Stomach (tissue), 19 donors: Measurements from ENCODE around the gene TYROBP. TPM values are rescaled to one million over a fixed set of nuclear protein-coding genes. Genes with fewer than 3 reads are reported as not detected.
"Not testable (repeated sequence)": the region's sequence is repeated elsewhere in the genome, so short reads cannot be mapped to it uniquely, and the experiment has no call there.

Source experiments
- DNase-seq, 2 donors: peaks; one replicate each; pipeline versions ENCODE4 v3.0.0 to v3.0.0-alpha.2; 2013 to 2019
- H3K27ac ChIP-seq, 5 donors: fragments of 200-600 bp in 4 of 5; sonication (generic) in 4 of 5; one replicate each; pipeline ENCODE4 v1.5.1; 2013 to 2019; ENCODE audit warnings: mild to moderate bottlenecking in 1 of 5, moderate library complexity in 1 of 5
- H3K27me3 ChIP-seq, 3 donors: fragments of 200-600 bp; sonication (generic); one replicate each; pipeline ENCODE4 v1.5.1; 2017 to 2019; ENCODE audit warnings: mixed run types in 1 of 3
- H3K36me3 ChIP-seq, 4 donors: fragments of 200-600 bp; sonication (generic); 1 replicate in 3 of 4; 2 replicates in 1 of 4; pipeline ENCODE4 v1.5.1; 2016 to 2019
- H3K4me1 ChIP-seq, 4 donors: fragments of 200-600 bp; sonication (generic); one replicate each; pipeline ENCODE4 v1.5.1; 2016 to 2019
- H3K4me3 ChIP-seq, 4 donors: fragments of 200-600 bp; sonication (generic) in 3 of 4; one replicate each; pipeline ENCODE4 v1.5.1; 2016 to 2019; ENCODE audit warnings: mild to moderate bottlenecking in 1 of 4
- H3K9me3 ChIP-seq, 4 donors: fragments of 200-600 bp; sonication (generic); one replicate each; pipeline ENCODE4 v1.5.1; 2016 to 2019
- EP300 ChIP-seq: sonication (generic); formaldehyde crosslinking; IDR thresholded peaks from one replicate; pipeline ENCODE4 v1.6.1; 2017; ENCODE audit warnings: antibody characterized with exemption
- POLR2A ChIP-seq, 4 donors: fragments of 450-650 bp; IDR thresholded peaks; one replicate each; pipeline ENCODE4 v1.6.1; 2016; ENCODE audit warnings: antibody characterized with exemption in 4 of 4, control low read depth in 2 of 4, mild to moderate bottlenecking in 1 of 4, moderate library complexity in 1 of 4
- POLR2AphosphoS5 ChIP-seq, 3 donors: sonication (generic); formaldehyde crosslinking; IDR thresholded peaks; one replicate each; pipeline ENCODE4 v1.6.1; 2016; ENCODE audit warnings: antibody characterized with exemption in 3 of 3
- WGBS, 5 donors: extraction: QIAGEN DNeasy Blood & Tissue Kit in 3 of 5; methylation state at CpG; one replicate each; pipeline versions ENCODE4 v1.1.5 to v1.1.7; 2013 to 2018; 5-methylcytosine and 5-hydroxymethylcytosine counted together
- intact Hi-C: fragments of 100-400 bp; cut with DNase I; formaldehyde crosslinking; loops from one replicate; pipeline ENCODE4 v1.15.1; 2023; ENCODE audit warnings: low total_unique reads
- long read RNA-seq, 10 donors: transcript quantifications; one replicate each; lab custom pipeline, GENCODE V29; 2026
- polyA plus RNA-seq, 3 donors: library from polyadenylated mRNA; stranded (reverse); fragments of 200-250 nt; gene quantifications; one replicate each; pipeline ENCODE4 v1.2.3, GENCODE V29; 2013
- total RNA-seq, 5 donors: library from RNA; depleted of rRNA; stranded (reverse); fragments of >200 nt; gene quantifications; one replicate each; pipeline versions ENCODE4 v1.1.0 to v1.2.3, GENCODE V29; 2014 to 2016
- TF ChIP-seq, protein P1 (sequence below), 7 experiments: fragments of 450-650 bp in 4 of 7; fragments of 200-600 bp in 3 of 7; sonication (generic) in 3 of 7; IDR thresholded peaks; one replicate each; pipeline ENCODE4 v1.5.1; 2016 to 2019; ENCODE audit warnings: antibody characterized with exemption in 7 of 7, control low read depth in 2 of 7, mild to moderate bottlenecking in 1 of 7
- donor health status: healthy with polysubstance abuse.
- donor health status: Bipolar disorder and iron deficiency.
- donor health status: healthy.

Gene TYROBP
- total RNA-seq (10 to 100 TPM in 2 of 5 donors, 1 to 10 TPM in 1, not detected in 2; 9.4 to 72.3 (median 14.1) TPM), polyA plus RNA-seq (100 to 1,000 TPM in 1 of 3 donors, 10 to 100 TPM in 2; 38.4 to 106 (median 87.2) TPM)
- long read RNA-seq, donor 1, partial matches to known transcripts: 0 of 2 reads
- long read RNA-seq, donor 1, other reads (novel, unspliced or antisense): 0 of 2 reads
- long read RNA-seq, donor 2, transcript TYROBP-201 (5 exons, 568 nt): major isoform, 7 of 8 reads
- long read RNA-seq, donor 2, partial matches to known transcripts: 0 of 8 reads
- long read RNA-seq, donor 2, other reads (novel, unspliced or antisense): 0 of 8 reads
- long read RNA-seq, donor 3, partial matches to known transcripts: 0 of 4 reads
- long read RNA-seq, donor 3, other reads (novel, unspliced or antisense): 0 of 4 reads
- long read RNA-seq, donor 4, partial matches to known transcripts: 0 of 1 reads
- long read RNA-seq, donor 4, other reads (novel, unspliced or antisense): 0 of 1 reads
- long read RNA-seq, donor 5, transcript TYROBP-201 (5 exons, 568 nt): major isoform, 9 of 15 reads
- long read RNA-seq, donor 5, partial matches to known transcripts: 0 of 15 reads
- long read RNA-seq, donor 5, other reads (novel, unspliced or antisense): 0 of 15 reads
- long read RNA-seq, donor 6, transcript TYROBP-201 (5 exons, 568 nt): major isoform, 10 of 19 reads
- long read RNA-seq, donor 6, partial matches to known transcripts: 0 of 19 reads
- long read RNA-seq, donor 6, other reads (novel, unspliced or antisense): 0 of 19 reads
- long read RNA-seq, donor 7, transcript TYROBP-201 (5 exons, 568 nt): major isoform, 13 of 17 reads
- long read RNA-seq, donor 7, partial matches to known transcripts: 0 of 17 reads
- long read RNA-seq, donor 7, other reads (novel, unspliced or antisense): 0 of 17 reads
- long read RNA-seq, donor 8, partial matches to known transcripts: 0 of 4 reads
- long read RNA-seq, donor 8, other reads (novel, unspliced or antisense): 0 of 4 reads
- long read RNA-seq, donor 9, partial matches to known transcripts: 0 of 8 reads
- long read RNA-seq, donor 9, other reads (novel, unspliced or antisense): 0 of 8 reads
- long read RNA-seq, donor 10, partial matches to known transcripts: 0 of 9 reads
- long read RNA-seq, donor 10, other reads (novel, unspliced or antisense): 0 of 9 reads

DNA sequence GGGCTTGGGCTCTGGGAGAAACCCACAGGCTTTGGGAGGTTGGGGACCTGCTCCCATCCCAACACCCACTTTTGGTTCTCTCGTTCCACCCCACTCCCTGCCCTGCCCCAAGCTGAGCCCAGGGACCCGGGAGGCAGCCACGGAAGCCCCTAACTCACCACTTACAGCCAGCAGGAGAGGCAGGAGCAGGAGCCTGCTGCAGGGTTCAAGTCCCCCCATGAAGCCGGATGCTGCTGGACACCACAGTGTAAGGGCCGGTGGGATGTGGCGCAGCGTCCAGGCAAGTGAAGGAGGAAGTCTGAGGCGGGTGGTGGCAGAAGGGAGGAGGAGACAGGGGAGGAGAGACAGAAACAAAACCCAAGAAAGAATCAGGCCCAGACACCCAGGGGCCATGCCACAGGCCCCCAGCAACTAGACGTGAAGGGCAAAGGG lies at the start of gene TYROBP:
Gene TYROBP, minus strand, starts transcription at position 286 of the 432 bp plus-strand sequence. Its CDS starts 67 bp downstream, at position 219.
- H3K4me1 ChIP-seq: peaks cover 19 to 47% (median 26%) of the 10 kb centered on the region in 4 donors
- H3K9me3 ChIP-seq: no peaks in the 10 kb centered on the region
- WGBS, 5 donors: 64 to 80% (median 69%) methylated on average over 8 to 9 of the region's 9 CpGs
- DNase-seq: no peak
- H3K4me3 ChIP-seq: peak within 1 kb of the TSS; percentile 6 to 43 (median 31)
- no peaks in the 10 kb centered on the region for H3K36me3 ChIP-seq
- peak within 1 kb of the TSS in 4 of 5 donors; percentile 48 to 95 (median 77) for H3K27ac ChIP-seq
- TF ChIP-seq POLR2AphosphoS5 (IDR thresholded peaks at IDR 0.05): no peak
- TF ChIP-seq, protein P1, sequence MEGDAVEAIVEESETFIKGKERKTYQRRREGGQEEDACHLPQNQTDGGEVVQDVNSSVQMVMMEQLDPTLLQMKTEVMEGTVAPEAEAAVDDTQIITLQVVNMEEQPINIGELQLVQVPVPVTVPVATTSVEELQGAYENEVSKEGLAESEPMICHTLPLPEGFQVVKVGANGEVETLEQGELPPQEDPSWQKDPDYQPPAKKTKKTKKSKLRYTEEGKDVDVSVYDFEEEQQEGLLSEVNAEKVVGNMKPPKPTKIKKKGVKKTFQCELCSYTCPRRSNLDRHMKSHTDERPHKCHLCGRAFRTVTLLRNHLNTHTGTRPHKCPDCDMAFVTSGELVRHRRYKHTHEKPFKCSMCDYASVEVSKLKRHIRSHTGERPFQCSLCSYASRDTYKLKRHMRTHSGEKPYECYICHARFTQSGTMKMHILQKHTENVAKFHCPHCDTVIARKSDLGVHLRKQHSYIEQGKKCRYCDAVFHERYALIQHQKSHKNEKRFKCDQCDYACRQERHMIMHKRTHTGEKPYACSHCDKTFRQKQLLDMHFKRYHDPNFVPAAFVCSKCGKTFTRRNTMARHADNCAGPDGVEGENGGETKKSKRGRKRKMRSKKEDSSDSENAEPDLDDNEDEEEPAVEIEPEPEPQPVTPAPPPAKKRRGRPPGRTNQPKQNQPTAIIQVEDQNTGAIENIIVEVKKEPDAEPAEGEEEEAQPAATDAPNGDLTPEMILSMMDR (IDR thresholded peaks at IDR 0.05): no peak
- no peak for TF ChIP-seq EP300
- TF ChIP-seq POLR2A (IDR thresholded peaks at IDR 0.05): no peak
- no peaks in the 10 kb centered on the region for H3K27me3 ChIP-seq
- intact Hi-C loops: no loop called here

DNA sequence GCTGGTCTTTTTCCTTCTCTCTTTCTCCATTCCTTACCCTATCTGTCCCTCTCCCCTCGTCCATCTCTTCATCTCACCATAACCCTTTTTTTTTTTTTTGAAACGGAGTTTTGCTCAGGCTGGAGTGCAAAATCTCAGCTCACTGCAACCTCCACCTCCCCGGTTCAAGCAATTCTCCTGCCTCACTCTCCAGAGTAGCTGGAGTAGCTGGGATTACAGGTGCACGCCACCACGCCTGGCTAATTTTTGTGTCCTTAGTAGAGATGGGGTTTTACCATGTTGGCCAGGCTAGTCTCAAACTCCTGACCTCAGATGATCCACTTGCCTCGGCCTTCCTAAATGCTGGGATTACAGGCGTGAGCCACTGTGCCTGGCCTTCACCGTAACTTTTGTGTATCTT lies 49.3 kb upstream of the TYROBP start:
- H3K27ac ChIP-seq, H3K36me3 ChIP-seq, H3K4me3 ChIP-seq, DNase-seq, intact Hi-C loops, H3K9me3 ChIP-seq: not testable (repeated sequence)
- H3K27me3 ChIP-seq: peaks cover 11 to 69% (median 31%) of the 10 kb centered on the region in 3 donors
- WGBS, 5 donors: 67 to 84% (median 75%) methylated on average over 8 of the region's 8 CpGs
- H3K4me1 ChIP-seq: peaks cover 0 to 13% (median 8%) of the 10 kb centered on the region in 4 donors

DNA sequence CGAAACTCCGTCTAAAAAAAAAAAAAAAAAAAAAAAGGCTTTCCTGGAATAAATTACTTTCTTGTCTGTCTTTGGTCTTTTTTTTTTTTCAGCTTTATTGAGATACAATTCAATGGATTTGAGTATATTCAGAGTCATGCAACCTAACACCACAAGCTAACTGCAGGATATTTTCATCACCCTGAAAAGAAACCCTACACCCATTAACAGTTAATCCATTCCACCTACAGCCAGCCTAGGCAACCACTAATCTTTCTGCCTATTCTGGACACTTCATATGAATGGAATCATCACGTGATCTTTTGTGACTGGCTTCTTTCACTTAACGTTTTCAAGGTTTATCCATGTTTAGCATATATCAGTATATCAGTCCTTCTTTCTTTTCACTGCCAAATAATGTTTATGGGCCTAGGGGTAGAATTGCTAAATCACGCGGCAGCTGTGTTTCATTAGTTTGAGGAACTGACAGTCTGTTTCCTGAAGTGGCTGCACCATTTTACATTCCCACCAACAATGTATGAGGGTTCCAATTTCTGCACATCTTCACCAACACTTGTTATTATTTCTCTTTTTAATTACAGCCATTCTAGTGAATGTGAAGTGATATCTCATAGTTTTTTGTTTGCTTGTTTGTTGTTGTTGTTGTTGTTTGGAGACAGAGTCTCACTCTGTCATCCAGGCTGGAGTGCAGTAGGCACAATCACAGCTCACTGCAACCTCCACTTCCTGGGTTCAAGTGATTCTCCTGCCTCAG lies 48.0 kb upstream of the TYROBP start:
- Histone ChIP-seq H3K36me3 (no peaks in the 10 kb centered on the region), H3K4me1 (peaks cover 0 to 13% (median 8%) of the 10 kb centered on the region in 4 donors), H3K4me3 (no peak overlapping the region), H3K27me3 (peaks cover 11 to 61% (median 31%) of the 10 kb centered on the region in 3 donors), H3K27ac (no peak overlapping the region), H3K9me3 (peaks cover 0 to 7% (median 6%) of the 10 kb centered on the region in 4 donors)
- TF ChIP-seq POLR2AphosphoS5 (IDR thresholded peaks at IDR 0.05) (no peak), POLR2A (IDR thresholded peaks at IDR 0.05) (no peak), EP300 (no peak)
- TF ChIP-seq, protein P1 (IDR thresholded peaks at IDR 0.05): no peak
- intact Hi-C loops: no loop called here
- DNase-seq: no peak
- 57 to 82% (median 74%) methylated on average over 6 of the region's 6 CpGs for WGBS, 5 donors

DNA sequence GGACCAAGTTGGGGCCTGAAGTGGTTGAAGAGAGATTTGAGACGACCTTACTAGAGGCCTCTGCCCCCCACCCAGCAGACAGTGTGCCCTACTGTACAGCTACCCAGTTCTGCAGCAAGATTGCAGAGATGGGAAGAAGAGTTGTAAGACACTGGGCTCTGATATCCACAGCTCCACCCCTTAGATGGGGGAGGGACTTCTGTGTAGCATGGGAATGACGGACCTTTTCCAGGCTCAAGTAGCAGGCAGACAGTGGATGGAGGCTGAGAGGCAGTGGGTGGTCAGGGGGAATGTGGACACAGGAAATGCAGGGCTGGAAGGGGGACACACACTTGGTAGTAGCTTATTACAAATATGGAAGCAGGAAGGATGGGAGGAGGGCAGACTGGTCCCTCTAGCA lies 41.0 kb upstream of the TYROBP start:
- Histone ChIP-seq H3K4me1 (no peaks in the 10 kb centered on the region), H3K36me3 (peaks cover 0 to 15% (median 13%) of the 10 kb centered on the region in 4 donors), H3K27me3 (peaks cover 0 to 5% (median 0%) of the 10 kb centered on the region in 3 donors), H3K9me3 (no peaks in the 10 kb centered on the region), H3K4me3 (no peak overlapping the region), H3K27ac (no peak overlapping the region)
- TF ChIP-seq, protein P1 (IDR thresholded peaks at IDR 0.05): no peak
- no peak for TF ChIP-seq EP300
- TF ChIP-seq POLR2AphosphoS5 (IDR thresholded peaks at IDR 0.05): no peak
- intact Hi-C loops: no loop called here
- no peak for DNase-seq
- 18 to 35% (median 25%) methylated on average over 2 of the region's 2 CpGs for WGBS, 5 donors
